PC-3 (cell line): ENCODE data around the gene CACNA1I. TPM values are rescaled to one million over a fixed set of nuclear protein-coding genes. Genes with fewer than 3 reads are reported as not detected.

ENCODE experiments used
- ATAC-seq: fragments of 200-7000 bp; cut with Tn5 transposase; 2 replicates; pipeline ENCODE4 v1.9.1; 2020; ENCODE audit warnings: mild to moderate bottlenecking, moderate library complexity
- BruUV-seq: library from RNA; stranded (reverse); fragments of 400-500 nt; replicated peaks from 2 replicates; lab custom pipeline; 2021; lab: Mats Ljungman, UMichigan
- CTCF ChIA-PET: fragments of 300-600 bp; sonication (Branson Sonifier 250); formaldehyde crosslinking; loops from one replicate; lab custom pipeline; 2022; ENCODE audit warnings: antibody characterized with exemption; lab: Charles Lee
- POLR2A ChIA-PET: fragments of 300-600 bp; sonication (Branson Sonifier 250); formaldehyde crosslinking; loops from one replicate; lab custom pipeline; 2022; ENCODE audit warnings: antibody characterized with exemption; ENCODE audit not compliant: unreplicated experiment; lab: Charles Lee
- DNase-seq: peaks from one replicate; pipeline ENCODE4 v3.0.0-alpha.2; 2015
- H2AFZ ChIP-seq: fragments of 300-600 bp; sonication (generic); 2 replicates; pipeline ENCODE4 v1.6.0; 2016; ENCODE audit warnings: antibody characterized with exemption, low read length
- H3F3A ChIP-seq: fragments of 300-600 bp; sonication (generic); one replicate; pipeline ENCODE4 v1.6.0; 2017; ENCODE audit warnings: antibody characterized with exemption, low read length, control low read depth, mild to moderate bottlenecking; ENCODE audit not compliant: unreplicated experiment
- H3K27ac ChIP-seq: fragments of 300-600 bp; sonication (generic); 2 replicates; pipeline ENCODE4 v1.5.1; 2016; ENCODE audit warnings: mild to moderate bottlenecking, low read length
- H3K27me3 ChIP-seq: fragments of 300-600 bp; sonication (generic); 2 replicates; pipeline ENCODE4 v1.6.1; 2016; ENCODE audit warnings: low read length, mixed read lengths
- H3K36me3 ChIP-seq: fragments of 300-600 bp; sonication (generic); 2 replicates; pipeline ENCODE4 v1.6.1; 2016; ENCODE audit warnings: low read depth, mixed run types, low read length, mixed read lengths
- H3K4me1 ChIP-seq: fragments of 300-600 bp; sonication (generic); 2 replicates; pipeline ENCODE4 v1.5.1; 2016; ENCODE audit warnings: low read length; ENCODE audit not compliant: insufficient read depth
- H3K4me2 ChIP-seq: fragments of 300-600 bp; sonication (generic); 2 replicates; pipeline ENCODE4 v1.6.0; 2016; ENCODE audit warnings: low read length
- H3K4me3 ChIP-seq: fragments of 300-600 bp; sonication (generic); 2 replicates; pipeline ENCODE4 v1.5.1; 2016; ENCODE audit warnings: mild to moderate bottlenecking, low read length, mixed read lengths
- H3K79me2 ChIP-seq: fragments of 300-600 bp; sonication (generic); 2 replicates; pipeline ENCODE4 v1.6.1; 2017; ENCODE audit warnings: low read length, mixed read lengths
- H3K9ac ChIP-seq: fragments of 300-600 bp; sonication (generic); 2 replicates; pipeline ENCODE4 v1.6.0; 2016; ENCODE audit warnings: mild to moderate bottlenecking, low read length
- H3K9me2 ChIP-seq: fragments of 300-600 bp; sonication (generic); replicated peaks from 2 replicates; pipeline ENCODE4 v1.6.1; 2016; ENCODE audit warnings: mixed run types, low read length, mixed read lengths
- H3K9me3 ChIP-seq: fragments of 300-600 bp; sonication (generic); 2 replicates; pipeline ENCODE4 v1.6.1; 2016; ENCODE audit warnings: low read length, mixed read lengths
- H4K20me1 ChIP-seq: fragments of 300-600 bp; sonication (generic); 2 replicates; pipeline ENCODE4 v1.6.1; 2016; ENCODE audit warnings: low read length, mixed read lengths
- EZH2 ChIP-seq: fragments of 300-600 bp; sonication (generic); IDR thresholded peaks from one replicate; pipeline ENCODE4 v1.6.1; 2017; ENCODE audit warnings: antibody characterized with exemption, mild to moderate bottlenecking, low read length; ENCODE audit not compliant: unreplicated experiment
- EZH2phosphoT487 ChIP-seq: fragments of 300-600 bp; sonication (generic); IDR thresholded peaks from 2 replicates; pipeline ENCODE4 v1.6.1; 2018; ENCODE audit warnings: mild to moderate bottlenecking, antibody characterized with exemption, low read length, borderline replicate concordance
- intact Hi-C: fragments of 100-400 bp; cut with micrococcal nuclease; formaldehyde crosslinking; loops from 2 replicates; pipeline ENCODE4 v1.9.0; 2023
- total RNA-seq: library from RNA; depleted of rRNA; stranded (reverse); fragments of >200 nt; gene quantifications from 2 replicates; pipeline ENCODE4 v1.2.3, GENCODE V29; 2014
- TF ChIP-seq, protein P1 (sequence below): fragments of 300-600 bp; sonication (generic); conservative IDR thresholded peaks from 2 replicates; pipeline ENCODE4 v1.5.1; 2017; ENCODE audit warnings: antibody characterized with exemption, low read depth, mild to moderate bottlenecking, low read length

CACNA1I gene
- total RNA-seq, 1 experiment from 2014 or later = not detected

DNA sequence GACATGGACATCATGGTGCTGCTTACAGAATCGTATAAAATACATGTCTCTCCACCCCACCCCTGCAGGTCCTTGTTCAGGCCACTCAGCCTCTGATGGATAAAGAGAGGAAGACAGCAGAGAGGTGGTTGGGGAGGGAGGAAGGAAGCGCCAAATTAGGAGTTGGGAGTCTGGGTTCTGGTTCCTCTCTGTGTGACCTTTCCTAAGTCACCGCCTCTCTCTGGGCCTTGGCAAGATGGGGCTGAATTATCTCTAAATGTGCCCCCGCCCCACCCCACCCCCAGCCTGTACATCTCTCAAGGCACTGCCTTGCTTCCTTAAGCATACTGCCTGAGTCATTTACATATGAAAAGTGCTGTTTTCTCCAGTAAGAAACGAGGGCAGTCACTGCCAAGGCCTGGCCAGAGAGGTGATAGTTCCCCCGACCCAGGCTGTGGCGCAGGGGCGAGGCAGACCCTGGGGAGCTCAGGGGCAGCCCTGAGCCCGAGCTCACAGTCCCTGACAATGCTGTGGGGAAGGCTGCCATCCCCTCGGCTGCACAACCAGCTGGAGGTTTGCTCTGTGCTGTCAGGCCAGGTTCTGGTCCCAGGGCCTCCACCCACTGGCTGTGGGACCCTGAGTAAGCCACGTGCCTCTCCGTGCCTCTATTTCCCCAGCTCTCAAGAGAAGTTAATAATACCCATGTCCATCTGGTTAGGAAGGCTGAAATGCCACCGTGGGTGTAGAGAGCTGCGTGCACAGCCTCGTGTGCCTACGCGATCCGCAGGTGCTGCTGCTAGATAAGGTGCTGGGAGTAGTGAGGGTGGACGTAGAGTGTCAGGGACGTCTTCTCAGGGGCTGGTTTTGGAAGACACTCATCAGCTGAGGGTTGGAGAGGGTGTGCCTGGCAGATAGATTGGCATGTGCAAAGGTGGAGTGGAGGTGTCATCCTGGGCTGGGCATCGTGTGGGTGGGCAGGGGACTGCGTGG, 55.3 kb downstream of the CACNA1I start:
- ChIA-PET CTCF (no interaction called here), POLR2A (interaction anchor here (0.6 kb wide), 1 partner anchor 28 kb away, joined by 9 read pairs; no protein-coding TSS in a partner anchor)
- intact Hi-C loops = no loop called here
- H4K20me1 ChIP-seq = no peaks in the 10 kb centered on the region
- H3K9ac ChIP-seq = no peak overlapping the region
- DNase-seq (no peak), ATAC-seq (no peak)
- BruUV-seq = no TSS peak
- no peaks in the 10 kb centered on the region for H3K36me3 ChIP-seq
- H3K27me3 ChIP-seq = no peaks in the 10 kb centered on the region
- no peaks in the 10 kb centered on the region for H3K79me2 ChIP-seq
- no peaks in the 10 kb centered on the region for H3K4me1 ChIP-seq
- H2AFZ ChIP-seq = no peak overlapping the region
- H3K9me3 ChIP-seq = no peaks in the 10 kb centered on the region
- H3K4me3 ChIP-seq = no peak overlapping the region
- no peak overlapping the region for H3K27ac ChIP-seq
- no peaks in the 10 kb centered on the region for H3K9me2 ChIP-seq
- H3F3A ChIP-seq = no peaks in the 10 kb centered on the region
- TF ChIP-seq, protein P1, sequence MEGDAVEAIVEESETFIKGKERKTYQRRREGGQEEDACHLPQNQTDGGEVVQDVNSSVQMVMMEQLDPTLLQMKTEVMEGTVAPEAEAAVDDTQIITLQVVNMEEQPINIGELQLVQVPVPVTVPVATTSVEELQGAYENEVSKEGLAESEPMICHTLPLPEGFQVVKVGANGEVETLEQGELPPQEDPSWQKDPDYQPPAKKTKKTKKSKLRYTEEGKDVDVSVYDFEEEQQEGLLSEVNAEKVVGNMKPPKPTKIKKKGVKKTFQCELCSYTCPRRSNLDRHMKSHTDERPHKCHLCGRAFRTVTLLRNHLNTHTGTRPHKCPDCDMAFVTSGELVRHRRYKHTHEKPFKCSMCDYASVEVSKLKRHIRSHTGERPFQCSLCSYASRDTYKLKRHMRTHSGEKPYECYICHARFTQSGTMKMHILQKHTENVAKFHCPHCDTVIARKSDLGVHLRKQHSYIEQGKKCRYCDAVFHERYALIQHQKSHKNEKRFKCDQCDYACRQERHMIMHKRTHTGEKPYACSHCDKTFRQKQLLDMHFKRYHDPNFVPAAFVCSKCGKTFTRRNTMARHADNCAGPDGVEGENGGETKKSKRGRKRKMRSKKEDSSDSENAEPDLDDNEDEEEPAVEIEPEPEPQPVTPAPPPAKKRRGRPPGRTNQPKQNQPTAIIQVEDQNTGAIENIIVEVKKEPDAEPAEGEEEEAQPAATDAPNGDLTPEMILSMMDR = no peak
- no peak for TF ChIP-seq EZH2
- TF ChIP-seq EZH2phosphoT487 = no peak
- H3K4me2 ChIP-seq = no peak overlapping the region

DNA sequence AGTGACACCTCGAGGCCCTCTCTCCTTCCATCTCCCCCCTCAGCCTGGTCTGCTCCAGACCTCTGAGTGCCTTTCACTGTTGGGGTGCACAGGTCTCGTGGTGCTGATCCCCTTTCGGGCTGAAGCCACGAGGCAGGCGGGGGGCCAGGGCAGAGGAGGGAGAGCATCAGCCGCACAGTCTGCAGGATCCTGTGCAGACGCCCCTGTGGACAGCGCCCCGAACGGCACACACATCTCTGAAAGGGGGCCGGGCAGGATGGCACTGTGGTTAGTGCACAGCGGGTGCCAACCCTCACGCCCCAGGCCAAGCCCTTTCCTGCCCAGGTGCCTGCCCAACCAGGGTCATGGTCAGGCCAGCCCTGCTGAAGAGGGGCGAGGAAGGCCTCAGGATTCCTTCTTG, 56.7 kb downstream of the CACNA1I start:
- intact Hi-C loops = no loop called here
- Histone ChIP-seq H3K27me3 (no peaks in the 10 kb centered on the region), H3K9me3 (no peaks in the 10 kb centered on the region), H2AFZ (no peak overlapping the region), H3K4me2 (no peak overlapping the region), H3K27ac (no peak overlapping the region), H3K4me3 (no peak overlapping the region), H3F3A (no peaks in the 10 kb centered on the region), H3K79me2 (no peaks in the 10 kb centered on the region), H3K9ac (no peak overlapping the region), H3K4me1 (no peaks in the 10 kb centered on the region), H3K36me3 (no peaks in the 10 kb centered on the region), H4K20me1 (no peaks in the 10 kb centered on the region), H3K9me2 (no peaks in the 10 kb centered on the region)
- CTCF ChIA-PET = no interaction called here
- DNase-seq (no peak), ATAC-seq (no peak)
- BruUV-seq = no TSS peak
- POLR2A ChIA-PET = no interaction called here
- no peak for TF ChIP-seq EZH2
- TF ChIP-seq EZH2phosphoT487 = no peak
- TF ChIP-seq, protein P1 = no peak
